Measurements from ENCODE around the gene ADGRG7.

DNA sequence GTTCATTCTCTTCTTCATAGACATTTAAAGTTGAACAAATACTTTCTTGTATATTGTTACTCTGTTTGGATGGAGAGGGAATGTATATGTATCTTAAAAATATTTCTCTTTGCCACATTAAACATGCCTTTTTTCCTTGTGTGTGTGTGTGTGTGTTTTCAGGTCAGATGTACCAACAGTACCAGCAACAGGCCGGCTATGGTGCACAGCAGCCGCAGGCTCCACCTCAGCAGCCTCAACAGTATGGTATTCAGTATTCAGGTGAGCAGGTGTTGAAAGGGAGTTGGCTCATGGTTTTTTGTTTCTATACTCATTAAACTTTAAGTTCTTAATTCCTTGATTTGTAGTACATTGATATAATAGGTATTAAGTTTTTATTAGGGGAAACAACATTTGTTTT lies 135.3 kb downstream of the ADGRG7 start:
- TF ChIP-seq ZNF350 (CRISPR knock-in tag; IDR thresholded peaks at IDR 0.05; ENCODE audit: borderline replicate concordance, low read depth), result no peak
- no peak for TF ChIP-seq ZNF740 (CRISPR knock-in tag; IDR thresholded peaks at IDR 0.05)
- no peak for TF ChIP-seq ZBTB8A (CRISPR knock-in tag; IDR thresholded peaks at IDR 0.05; ENCODE audit: borderline replicate concordance, low read depth)
- TF ChIP-seq REPIN1 (CRISPR knock-in tag; IDR thresholded peaks at IDR 0.05; ENCODE audit: borderline replicate concordance, low read depth), result no peak
- no peak for TF ChIP-seq CHD2 (IDR thresholded peaks at IDR 0.05; ENCODE audit: low read depth, low read length)
- TF ChIP-seq CTCF (CRISPR knock-in tag; IDR thresholded peaks at IDR 0.05), result no peak
- TF ChIP-seq SP1 (IDR thresholded peaks at IDR 0.05), result no peak
- TF ChIP-seq SP1 (CRISPR knock-in tag; IDR thresholded peaks at IDR 0.05), result no peak
- TF ChIP-seq HNF1B (CRISPR knock-in tag; IDR thresholded peaks at IDR 0.05), result no peak
- TF ChIP-seq, protein P1, sequence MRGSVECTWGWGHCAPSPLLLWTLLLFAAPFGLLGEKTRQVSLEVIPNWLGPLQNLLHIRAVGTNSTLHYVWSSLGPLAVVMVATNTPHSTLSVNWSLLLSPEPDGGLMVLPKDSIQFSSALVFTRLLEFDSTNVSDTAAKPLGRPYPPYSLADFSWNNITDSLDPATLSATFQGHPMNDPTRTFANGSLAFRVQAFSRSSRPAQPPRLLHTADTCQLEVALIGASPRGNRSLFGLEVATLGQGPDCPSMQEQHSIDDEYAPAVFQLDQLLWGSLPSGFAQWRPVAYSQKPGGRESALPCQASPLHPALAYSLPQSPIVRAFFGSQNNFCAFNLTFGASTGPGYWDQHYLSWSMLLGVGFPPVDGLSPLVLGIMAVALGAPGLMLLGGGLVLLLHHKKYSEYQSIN (CRISPR knock-in tag; IDR thresholded peaks at IDR 0.05; ENCODE audit: borderline replicate concordance), result no peak
- TF ChIP-seq ZNF274 (CRISPR knock-in tag; IDR thresholded peaks at IDR 0.05), result no peak
- no peak for TF ChIP-seq AFF4 (CRISPR knock-in tag; IDR thresholded peaks at IDR 0.05)
- TF ChIP-seq, protein P2, sequence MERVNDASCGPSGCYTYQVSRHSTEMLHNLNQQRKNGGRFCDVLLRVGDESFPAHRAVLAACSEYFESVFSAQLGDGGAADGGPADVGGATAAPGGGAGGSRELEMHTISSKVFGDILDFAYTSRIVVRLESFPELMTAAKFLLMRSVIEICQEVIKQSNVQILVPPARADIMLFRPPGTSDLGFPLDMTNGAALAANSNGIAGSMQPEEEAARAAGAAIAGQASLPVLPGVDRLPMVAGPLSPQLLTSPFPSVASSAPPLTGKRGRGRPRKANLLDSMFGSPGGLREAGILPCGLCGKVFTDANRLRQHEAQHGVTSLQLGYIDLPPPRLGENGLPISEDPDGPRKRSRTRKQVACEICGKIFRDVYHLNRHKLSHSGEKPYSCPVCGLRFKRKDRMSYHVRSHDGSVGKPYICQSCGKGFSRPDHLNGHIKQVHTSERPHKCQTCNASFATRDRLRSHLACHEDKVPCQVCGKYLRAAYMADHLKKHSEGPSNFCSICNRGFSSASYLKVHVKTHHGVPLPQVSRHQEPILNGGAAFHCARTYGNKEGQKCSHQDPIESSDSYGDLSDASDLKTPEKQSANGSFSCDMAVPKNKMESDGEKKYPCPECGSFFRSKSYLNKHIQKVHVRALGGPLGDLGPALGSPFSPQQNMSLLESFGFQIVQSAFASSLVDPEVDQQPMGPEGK (CRISPR knock-in tag; IDR thresholded peaks at IDR 0.05), result no peak
- TF ChIP-seq GABPA (IDR thresholded peaks at IDR 0.05; ENCODE audit: low read depth, low read length), result no peak
- no peak for TF ChIP-seq GABPA (CRISPR knock-in tag; IDR thresholded peaks at IDR 0.05; ENCODE audit: low read depth)
